ENCODE results near the gene TAF1B. TPM values are rescaled to one million over a fixed set of nuclear protein-coding genes. Genes with fewer than 3 reads are reported as not detected.
"Not testable (repeated sequence)": the region's sequence is repeated elsewhere in the genome, so short reads cannot be mapped to it uniquely, and the experiment has no call there.

TAF1B gene
- total RNA-seq, 1 donor from 2014 or later, result 26.1 TPM

DNA sequence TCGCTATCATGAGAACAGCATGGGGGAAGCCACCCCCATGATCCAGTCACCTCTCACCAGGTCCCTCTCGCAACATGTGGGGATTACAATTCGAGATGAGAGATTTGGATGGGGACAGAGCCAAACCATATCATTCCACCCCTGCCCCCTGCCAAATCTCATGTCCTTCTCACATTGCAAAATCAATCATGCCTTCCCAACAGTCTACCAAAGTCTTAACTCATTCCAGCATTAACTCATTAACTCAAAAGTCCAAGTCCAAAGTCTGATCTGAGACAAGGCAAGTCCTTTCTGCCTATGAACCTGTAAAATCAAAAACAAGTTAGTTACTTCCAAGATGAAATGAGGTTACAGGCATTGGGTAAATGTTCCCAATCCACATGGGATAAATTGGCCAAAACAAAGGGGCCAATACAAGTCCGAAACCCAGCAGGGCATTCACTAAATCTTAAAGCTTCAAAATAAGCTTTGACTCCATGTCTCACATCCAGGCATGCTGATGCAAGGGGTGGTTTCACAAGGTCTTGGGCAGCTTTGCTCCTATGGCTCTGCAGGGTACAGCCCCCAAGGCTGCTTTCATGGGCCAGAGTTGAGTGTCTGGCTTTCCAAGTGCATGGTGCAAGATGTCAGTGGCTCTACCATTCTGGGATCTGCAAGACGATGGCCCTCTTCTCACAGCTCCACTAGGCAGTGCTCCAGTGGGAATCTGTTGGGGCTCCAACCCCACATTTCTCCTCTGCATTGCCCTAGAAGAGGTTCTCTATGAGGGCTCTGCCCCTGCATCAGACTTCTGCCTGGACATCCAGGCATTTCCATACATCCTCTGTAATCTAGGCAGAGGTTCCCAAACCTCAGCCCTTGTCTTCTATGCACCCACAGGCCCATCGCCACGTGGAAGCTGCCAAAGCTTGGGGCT lies 14.8 kb downstream of the TAF1B start:
- intact Hi-C loops (cut with DNase I), result no loop called here
- DNase-seq (ENCODE audit: low spot score) (no peak), ATAC-seq (no peak)

DNA sequence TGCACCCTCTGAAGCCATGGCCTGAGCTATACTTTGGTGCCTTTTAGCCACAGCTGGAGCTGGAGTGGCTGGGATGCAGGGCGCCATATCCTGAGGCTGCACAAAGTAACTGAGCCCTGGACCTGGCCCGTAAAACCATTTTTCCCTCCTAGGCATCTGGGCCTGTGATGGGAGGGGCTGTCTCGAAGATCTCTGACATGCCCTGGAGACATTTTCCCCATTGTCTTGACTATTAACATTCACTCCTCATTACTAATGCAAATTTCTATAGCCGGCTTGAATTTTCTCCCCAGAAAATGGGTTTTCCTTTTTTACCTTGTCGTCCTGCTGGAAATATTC lies 15.4 kb downstream of the TAF1B start:
- ATAC-seq (no peak), DNase-seq (ENCODE audit: low spot score) (no peak)
- intact Hi-C loops (cut with DNase I), result no loop called here

DNA sequence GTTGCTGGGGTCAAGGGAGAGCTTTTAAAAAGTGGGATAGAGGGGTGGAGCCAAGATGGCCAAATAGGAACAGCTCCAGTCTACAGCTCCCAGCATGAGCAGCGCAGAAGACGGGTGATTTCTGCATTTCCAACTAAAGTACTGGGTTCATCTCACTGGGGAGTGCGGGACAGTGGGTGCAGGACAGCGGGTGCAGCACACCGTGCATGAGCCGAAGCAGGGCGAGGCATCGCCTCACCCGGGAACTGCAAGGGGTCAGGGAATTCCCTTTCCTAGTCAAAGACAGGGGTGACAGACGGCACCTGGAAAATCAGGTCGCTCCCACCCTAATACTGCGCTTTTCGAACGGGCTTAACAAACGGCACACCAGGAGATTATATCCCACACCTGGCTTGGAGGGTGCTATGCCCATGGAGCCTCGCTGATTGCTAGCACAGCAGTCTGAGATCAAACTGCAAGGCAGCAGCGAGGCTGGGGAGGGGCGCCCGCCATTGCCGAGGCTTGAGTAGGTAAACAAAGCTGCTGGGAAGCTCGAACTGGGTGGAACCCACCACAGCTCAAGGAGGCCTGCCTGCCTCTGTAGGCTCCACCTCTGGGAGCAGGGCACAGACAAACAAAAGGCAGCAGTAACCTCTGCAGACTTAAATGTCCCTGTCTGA lies 17.8 kb downstream of the TAF1B start:
- intact Hi-C loops (cut with DNase I); DNase-seq (ENCODE audit: low spot score); ATAC-seq: not testable (repeated sequence)

DNA sequence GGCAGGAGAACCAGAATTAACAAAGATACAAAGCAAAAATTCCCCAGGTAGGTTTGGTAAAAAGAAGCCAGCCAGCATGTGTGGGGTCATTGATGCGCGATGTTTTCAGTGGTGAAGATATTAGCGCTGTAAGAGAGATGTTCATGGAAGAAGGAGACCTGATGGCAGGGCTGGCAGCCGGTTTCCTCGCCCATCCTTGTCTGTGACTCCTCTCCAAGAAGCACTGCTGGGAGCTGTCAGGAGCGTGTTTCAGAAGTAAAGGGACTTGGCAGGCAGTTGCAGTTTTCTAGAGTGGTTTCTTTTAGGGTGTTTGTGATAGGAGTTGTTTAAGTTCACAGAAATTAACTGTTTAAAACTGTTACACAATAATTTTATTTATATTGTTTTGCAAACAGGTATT lies 24.6 kb downstream of the TAF1B start:
- no peak for ATAC-seq
- DNase-seq (ENCODE audit: low spot score), result no peak
- intact Hi-C loops (cut with DNase I), result no loop called here

DNA sequence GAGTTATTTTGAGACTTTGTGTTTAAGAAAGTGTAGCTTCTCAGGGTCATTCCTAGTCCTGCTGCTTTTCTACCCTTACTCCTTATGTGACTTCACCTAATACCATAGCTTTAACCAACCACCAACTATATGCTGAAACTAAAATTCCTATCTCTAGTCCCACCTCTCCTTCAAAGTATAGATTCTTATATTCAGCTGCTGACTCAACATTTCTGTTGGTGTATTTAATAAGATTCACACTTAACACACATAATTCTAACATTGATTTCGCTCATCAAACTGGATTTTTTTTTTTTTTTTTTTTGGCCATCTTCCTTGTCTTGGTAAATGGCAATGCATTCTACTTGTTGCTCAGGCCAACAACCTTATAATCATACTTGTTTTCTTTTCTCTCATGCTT lies 30.1 kb downstream of the TAF1B start:
- intact Hi-C loops (cut with DNase I), result no loop called here
- DNase-seq (ENCODE audit: low spot score) (no peak), ATAC-seq (no peak)

DNA sequence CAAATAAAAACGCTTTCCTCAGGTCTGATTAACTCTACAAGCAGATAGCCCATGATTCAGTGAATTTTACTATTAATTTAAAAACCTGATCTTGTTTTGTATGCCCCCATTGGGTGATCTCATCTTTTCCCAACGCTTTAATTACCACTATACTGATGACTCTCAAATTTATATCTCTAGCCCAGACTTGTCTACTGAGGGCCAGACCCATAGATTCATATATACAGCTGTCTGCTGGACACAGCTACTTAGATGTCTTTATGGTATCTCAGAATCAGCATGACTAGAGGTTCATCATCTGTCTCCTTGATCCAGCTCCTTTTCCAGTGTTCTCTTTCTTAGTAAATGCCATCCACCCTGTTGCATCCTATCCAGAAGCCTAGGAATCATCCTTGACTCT lies 33.8 kb downstream of the TAF1B start:
- intact Hi-C loops (cut with DNase I), result no loop called here
- ATAC-seq (no peak), DNase-seq (ENCODE audit: low spot score) (no peak)

DNA sequence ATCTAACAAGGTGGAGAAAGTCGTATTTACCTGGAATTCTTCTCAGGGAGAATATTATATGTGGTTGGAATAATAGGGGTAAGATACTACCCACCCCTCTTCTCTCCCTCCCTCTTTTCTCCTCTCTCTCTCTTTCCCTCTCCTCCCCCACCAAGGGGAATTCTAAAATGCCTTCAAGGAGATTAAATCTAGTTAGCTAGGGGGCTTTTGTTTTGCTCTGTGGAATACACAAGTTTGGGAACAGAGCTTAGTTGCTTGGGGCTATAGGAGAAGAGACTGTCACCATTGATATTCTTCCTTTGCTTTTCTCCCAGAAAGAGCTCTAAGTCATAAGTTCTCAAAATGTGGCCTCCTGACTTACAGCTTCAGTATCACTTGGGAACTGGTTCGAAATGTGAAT lies 34.5 kb downstream of the TAF1B start:
- ATAC-seq, result no peak
- intact Hi-C loops (cut with DNase I), result no loop called here

DNA sequence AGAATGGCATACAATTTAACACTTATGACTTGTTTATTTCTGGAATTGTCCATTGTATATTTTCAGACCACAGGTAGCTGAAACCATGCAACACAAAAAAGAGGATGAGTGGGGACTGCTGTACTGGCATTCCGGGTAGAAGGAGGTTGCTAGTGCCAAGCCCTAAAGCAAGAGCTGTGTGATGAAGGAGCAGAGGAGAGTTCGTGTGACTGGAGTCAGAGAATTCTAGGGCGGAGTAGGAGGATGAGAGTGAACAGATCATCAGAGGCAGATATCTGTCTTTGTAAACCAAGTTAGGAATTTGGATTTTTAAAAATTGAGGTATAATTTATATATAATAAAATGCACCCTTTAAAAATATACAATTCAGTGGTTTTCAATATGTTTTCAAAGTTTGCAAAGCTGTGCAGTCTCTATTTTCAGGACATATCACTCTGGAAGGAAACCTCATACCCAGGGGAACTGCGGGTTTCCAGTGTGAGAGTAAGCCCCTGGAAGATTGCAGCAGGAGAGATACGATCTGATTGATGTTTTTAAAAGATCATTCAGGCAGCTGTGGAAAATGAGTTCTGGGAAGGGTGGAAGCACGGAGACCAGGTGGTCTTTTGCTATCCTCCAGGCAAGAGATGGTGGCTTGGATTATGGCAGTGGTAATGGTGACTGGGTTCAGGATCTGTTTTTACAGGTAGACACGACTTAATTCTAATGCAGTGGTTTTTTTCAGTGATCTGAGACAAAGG lies 36.4 kb downstream of the TAF1B start:
- intact Hi-C loops (cut with DNase I), result no loop called here
- DNase-seq (ENCODE audit: low spot score) (no peak), ATAC-seq (no peak)

More for the DNA sequence above, 34.5 kb downstream of the TAF1B start:
- DNase-seq (ENCODE audit: low spot score), result no peak

DNA sequence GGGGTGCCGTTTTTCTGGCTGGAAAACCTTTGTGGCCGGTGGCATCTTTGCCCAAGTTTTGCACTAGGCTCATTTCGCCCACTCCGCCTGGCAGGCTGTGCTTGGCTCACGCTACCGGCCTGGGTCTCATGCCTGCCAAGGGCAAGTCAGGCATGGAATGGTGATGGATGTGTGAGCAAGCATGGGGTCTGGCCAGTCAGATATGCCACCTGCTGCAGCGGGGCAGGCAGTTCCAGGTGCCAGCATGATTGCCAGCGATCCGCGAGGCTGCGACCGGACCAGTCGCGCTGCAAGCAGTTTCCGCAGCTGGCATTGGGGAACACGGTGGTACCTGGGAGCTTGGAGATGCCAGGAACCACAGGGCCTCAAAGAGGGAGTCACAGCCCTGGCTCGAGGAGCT lies 40.6 kb downstream of the TAF1B start:
- DNase-seq (ENCODE audit: low spot score) (no peak), ATAC-seq (no peak)
- intact Hi-C loops (cut with DNase I), result no loop called here

DNA sequence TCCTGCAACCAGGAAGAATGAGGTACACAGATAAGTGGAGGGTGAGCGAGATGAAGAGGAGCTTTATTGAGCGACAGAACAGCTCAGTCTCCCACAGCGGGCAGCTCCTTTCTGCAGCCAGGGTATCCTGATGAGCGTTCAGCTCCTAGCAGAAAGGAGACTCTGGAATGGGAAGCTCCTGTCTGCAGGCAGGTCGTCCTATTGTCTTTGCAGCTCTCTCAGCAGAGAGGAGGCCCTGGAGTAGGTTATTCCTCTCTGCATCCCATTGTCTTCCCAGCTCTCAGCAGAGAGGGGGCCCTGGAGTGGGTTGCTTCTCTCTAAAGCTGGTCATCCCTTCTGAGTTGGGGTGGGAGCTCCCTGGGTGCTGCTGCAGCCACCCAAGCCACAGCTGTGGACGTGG lies 41.2 kb downstream of the TAF1B start:
- intact Hi-C loops (cut with DNase I), result no loop called here
- ATAC-seq (no peak), DNase-seq (ENCODE audit: low spot score) (no peak)

DNA sequence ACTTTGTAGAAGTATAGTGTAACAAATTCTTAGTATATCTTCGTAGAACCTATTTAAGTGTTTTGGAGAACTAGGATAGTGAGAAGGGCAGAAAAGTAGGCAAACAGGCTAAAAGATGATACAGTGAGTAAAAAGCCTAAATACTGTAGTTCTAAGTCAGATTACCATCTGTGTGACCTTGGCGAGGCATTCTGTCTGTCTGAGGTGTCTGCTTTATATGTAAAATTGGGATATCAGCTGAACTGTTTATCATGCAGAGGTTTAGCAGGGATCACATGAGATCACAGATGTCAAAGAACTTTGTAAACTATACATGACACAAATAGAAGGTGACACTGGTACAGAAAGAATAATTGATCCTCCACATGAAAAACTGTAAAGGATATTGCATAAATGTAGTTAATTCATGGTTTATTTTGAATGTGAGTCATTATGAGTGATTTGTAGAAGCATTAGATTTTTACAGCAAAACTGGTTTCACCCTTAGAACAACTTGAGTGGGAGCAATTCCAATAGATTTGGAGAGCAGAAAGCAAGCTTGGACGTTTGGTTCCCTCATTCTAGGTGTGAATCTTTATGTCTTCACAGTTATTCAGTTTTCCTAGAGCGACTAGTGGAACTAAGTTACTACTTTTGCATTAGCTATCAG lies 41.9 kb downstream of the TAF1B start:
- no peak for ATAC-seq
- intact Hi-C loops (cut with DNase I), result no loop called here

DNA sequence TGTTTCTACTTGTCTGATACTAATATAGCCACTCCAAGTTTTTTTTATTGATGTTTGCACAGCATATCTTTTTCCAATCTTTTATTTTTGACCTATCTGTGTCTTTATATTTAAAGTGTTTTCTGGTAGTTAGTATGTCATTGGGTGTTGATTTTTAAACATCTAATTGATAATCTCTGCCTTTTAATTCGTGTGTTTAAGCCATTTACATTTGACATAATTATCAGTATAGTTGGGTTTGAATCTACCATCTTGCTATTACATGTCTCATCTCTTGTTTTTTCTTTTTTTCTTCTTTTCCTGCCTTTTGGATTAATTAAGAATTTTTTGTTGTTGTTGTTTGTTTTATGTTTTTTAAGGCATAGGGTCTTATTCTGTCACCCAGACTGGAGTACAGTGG lies 44.2 kb downstream of the TAF1B start:
- no peak for DNase-seq (ENCODE audit: low spot score)
- ATAC-seq, result no peak
- intact Hi-C loops (cut with DNase I), result no loop called here

More for the DNA sequence above, 41.9 kb downstream of the TAF1B start:
- no peak for DNase-seq (ENCODE audit: low spot score)

DNA sequence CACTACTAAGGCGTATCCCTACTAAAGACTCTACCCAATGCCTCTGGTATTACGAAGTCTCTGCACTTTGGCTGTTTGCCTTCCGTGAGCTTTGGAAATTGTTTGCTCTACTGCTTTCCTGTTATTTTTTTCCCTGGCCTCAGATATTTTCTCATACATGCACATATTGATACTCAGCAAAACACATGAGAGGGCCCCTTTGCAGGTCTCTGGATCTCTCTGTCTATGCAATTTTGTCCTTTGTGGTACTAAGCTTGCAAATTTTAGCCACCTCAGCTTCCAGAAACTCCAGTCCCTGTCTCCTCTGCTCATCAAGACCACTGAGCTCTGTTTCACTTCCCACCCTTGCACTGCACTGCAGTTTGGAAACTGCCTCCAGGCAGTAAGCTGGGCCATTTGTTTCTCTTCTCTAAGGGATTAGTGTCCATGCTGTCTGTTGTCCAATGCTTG lies 46.6 kb downstream of the TAF1B start:
- no peak for DNase-seq (ENCODE audit: low spot score)
- intact Hi-C loops (cut with DNase I), result no loop called here
- ATAC-seq, result no peak

DNA sequence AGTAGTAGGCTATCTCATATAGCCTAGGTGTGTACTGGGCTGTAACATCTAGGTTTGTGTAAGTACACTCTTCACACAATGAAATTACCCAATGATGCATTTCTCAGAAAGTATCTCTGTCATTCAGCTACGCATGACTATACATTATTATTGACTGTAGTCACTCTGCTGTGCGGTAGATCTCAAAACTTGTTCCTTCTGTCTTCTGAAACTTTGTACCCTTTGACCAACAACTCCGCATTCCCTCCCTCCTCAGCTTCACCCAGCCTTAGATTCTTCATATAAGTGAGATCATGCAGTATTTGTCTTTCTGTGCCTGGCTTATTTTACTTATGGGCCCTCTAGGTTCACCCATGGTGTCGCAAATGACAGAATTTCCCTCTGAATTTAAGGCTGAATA lies 49.0 kb downstream of the TAF1B start:
- intact Hi-C loops (cut with DNase I), result no loop called here
- DNase-seq (ENCODE audit: low spot score) (no peak), ATAC-seq (no peak)

DNA sequence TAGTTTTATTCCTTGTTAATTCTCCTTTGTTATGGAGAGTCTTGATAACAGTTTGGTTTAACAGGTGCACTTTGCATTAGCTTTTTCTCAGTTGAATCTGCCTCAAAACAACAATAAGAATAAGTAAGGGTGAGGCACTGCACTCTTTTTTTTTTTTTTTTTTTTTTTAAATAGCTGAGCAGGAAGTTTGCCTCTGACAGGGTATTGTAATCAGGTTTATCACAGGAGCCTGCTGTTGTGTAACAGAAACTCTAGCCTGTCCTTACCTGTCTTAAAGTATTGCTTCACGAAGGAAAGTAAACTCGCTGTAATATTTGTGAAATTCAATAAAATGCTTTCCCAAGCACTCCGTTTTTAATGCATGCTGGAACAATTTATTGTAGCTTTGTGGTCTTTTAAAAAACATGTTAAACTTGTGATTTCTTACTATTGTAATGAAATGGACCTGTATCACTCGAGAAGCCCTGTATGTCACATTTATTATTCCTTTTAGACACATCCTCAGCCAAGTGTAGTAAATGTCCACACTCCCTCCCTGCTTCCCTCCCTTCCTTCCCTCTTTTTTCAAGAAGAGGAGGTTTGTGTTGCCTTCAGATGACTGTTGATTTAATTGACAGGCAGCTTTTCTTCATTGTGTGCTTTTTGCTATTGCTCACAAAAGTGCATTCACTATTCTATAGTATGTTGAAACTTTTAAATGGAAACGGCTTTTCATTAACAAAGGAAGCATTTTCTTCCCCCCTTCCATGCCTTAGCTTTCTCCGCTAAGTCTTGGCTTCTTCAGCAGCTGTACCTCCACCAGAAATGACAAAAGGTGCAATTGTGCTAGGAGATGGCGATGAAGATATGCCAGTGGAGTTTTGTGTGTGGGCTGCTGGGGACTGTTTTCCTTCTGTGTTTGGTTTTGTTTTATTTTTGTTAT lies 52.7 kb downstream of the TAF1B start:
- intact Hi-C loops (cut with DNase I), result no loop called here
- DNase-seq (ENCODE audit: low spot score), result no peak
- peak; percentile 40 for ATAC-seq

DNA sequence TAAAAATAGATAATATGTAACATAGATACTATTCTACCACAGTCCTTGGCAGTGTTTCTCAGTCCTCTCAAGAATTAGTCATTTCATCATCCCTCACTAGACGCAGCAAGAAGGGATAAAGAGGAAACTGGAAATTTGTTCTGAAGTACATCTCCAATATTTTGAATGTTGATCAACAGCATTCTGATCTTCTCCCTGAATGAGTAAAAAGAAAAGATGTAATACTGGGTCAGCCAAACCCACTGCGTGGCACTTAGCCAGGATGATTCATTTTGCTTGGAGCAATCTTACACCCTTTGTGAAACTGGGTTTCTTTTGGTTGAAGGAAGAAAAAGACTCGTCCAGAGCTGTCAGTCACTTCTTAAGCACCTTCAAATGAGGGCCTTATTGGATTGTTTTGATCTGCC lies 54.1 kb downstream of the TAF1B start:
- ATAC-seq (peak; percentile 90), DNase-seq (ENCODE audit: low spot score) (peak; percentile 83)
- intact Hi-C loops (cut with DNase I), result no loop called here

DNA sequence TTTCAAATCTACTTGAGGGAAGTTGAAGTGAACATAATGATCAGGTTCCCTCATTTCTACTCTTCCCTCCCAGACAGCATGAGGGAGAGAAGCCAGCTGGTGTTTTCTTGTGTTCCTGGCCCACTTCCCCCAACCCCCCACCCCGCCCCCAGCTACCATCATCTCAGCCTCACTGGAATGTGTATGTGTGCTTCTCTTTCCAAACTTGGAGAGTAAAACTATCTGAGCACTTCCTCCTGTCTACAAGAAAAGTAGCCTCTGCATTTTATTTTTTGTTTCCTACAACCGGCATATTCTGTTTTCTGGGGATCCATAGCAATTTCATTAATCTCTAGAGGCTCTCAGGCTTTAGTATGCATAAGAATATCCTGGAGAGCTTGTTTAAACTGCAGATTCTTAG lies 54.6 kb downstream of the TAF1B start:
- DNase-seq (ENCODE audit: low spot score), result no peak

DNA sequence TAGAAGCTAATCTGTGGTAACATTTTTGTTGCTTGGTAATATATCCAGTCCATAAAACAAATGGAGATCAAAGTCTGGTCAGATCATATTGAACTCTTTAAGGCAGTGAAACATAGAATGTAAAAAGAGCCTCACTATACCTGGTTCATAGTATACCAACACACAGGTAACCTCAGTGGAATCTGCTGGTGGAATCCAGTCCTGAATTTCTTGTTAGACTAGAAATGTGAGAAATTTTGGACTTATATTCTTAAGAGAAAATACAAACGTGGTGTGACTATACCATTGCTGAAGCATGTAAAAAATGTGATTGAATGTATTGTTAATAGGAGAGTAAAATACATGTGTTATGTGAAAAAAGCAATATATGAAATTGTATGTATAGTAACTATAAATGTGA lies 62.1 kb downstream of the TAF1B start:
- intact Hi-C loops (cut with DNase I), result no loop called here
- ATAC-seq (no peak), DNase-seq (ENCODE audit: low spot score) (no peak)

More for the DNA sequence above, 54.6 kb downstream of the TAF1B start:
- intact Hi-C loops (cut with DNase I), result no loop called here
- no peak for ATAC-seq
